ENCODE data around the gene CCL27.
"Not testable (repeated sequence)": the region's sequence is repeated elsewhere in the genome, so short reads cannot be mapped to it uniquely, and the experiment has no call there.

The CCL27 gene

DNA sequence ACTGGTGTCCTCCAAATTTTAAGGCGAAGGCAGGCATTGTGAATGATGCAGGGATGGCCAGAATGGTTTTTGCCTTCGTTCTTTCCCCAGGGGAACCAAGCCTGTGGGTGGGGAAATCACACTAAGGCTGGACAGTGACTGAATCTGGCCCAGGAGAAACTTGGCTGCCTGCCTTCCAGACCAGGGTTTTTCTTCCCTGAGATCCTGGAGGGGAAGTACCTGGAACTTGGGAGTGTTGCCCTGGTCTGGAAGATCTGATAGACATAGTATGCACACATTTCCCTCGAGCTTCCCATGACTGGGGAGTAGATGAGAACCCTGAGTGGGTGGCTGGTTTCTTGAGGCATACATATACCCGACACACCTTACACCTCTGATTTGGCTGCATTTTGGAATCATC is 11.1 kb downstream of the CCL27 start:
- DNase-seq (ENCODE audit: low read depth), result peak; percentile 67

DNA sequence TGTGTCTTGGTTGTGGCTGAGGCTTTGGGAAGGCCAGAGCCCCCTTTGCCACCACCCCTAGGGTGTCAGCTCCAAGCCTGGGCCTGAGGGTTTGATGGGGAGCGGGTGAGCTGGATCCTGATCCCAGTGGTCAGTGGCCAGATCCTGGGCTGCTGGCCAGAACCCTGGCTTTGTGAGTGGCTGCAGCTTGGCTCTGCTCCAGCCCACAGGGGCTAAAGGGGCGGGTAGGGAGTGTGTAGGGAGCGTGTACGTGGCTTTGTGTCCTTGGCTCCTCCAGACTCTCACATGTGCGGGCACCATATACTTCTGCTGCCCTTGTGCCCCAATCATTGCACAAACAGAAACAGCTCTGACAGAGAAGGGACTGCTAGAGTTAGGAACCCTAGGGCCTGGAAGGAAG is 11.6 kb downstream of the CCL27 start:
- DNase-seq (ENCODE audit: low read depth), result peak; percentile 77

DNA sequence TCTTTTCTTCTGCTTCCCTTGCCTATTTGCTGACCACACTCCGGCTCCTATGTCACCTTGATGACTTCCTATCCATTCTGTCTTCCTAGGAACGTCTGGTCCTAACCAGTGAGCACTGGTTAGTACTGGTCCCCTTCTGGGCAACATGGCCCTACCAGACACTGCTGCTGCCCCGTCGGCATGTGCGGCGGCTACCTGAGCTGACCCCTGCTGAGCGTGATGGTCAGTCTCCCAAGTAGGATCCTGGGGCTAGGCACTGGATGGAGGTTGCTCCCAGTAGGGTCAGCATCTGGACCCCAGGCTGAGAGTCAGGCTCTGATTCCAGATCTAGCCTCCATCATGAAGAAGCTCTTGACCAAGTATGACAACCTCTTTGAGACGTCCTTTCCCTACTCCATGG is 13.8 kb downstream of the CCL27 start:
- DNase-seq (ENCODE audit: low read depth), result no peak

DNA sequence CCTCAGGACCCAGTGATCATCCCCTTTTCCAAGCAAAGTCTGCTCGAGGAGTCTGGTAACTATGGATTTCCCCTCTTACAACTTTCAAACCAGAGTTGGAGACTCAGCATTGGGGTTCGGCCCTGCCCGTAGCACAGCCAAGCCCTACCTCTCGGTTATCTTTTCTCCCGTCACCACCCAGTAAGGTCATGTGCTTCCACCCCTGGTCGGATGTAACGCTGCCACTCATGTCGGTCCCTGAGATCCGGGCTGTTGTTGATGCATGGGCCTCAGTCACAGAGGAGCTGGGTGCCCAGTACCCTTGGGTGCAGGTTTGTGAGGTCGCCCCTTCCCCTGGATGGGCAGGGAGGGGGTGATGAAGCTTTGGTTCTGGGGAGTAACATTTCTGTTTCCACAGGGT is 14.8 kb downstream of the CCL27 start:
- DNase-seq (ENCODE audit: low read depth), result no peak

DNA sequence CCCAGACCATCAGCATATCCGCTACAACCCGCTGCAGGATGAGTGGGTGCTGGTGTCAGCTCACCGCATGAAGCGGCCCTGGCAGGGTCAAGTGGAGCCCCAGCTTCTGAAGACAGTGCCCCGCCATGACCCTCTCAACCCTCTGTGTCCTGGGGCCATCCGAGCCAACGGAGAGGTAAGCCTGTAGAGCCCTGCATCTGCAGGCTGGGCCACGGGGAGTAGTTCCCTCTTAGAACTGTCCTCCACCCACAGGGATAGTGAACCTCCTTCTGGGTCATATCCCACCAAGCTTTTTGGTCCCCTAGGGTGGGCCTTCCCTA is 15.4 kb downstream of the CCL27 start:
- no peak for DNase-seq (ENCODE audit: low read depth)

DNA sequence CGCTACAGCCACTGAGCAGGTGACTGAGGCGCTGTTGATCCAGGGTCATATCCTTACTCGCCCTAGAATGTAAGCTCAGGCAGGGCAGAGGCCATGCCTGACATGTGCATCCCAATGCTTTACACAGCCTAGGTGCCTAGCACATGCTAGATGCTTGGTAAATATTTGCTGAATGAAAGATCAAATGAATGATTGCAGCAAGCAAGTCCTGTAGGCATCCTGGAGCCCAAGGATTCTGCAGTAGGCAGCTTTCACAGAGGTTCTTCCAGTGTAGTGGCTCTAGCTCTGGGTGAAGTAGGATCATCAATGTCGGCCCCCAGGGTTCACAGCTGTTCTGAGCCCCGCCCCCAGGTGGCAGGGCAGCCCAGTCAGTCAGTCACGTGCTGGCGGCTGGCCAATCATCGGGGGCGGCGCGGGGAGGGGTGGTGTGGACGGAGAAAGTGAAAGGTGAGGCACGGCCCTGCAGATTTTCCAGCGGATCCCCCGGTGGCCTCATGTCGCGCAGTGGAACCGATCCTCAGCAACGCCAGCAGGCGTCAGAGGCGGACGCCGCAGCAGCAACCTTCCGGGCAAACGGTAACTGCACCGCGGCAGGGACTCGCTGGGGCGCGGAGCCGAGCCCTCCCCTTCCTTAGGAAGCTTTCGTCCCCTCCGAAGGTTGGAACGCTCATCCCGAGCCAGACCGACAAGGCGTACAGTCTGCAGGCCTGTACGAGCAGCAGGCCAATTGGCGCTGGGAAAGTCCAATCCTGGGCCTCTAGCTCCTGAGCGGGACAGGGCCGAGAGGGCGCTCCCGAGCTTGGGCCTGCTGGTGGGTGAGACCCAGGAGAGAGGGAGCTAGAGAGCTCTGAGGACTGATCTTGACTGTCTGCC is 16.0 kb downstream of the CCL27 start, which contains the start of gene GALT:
GALT (plus strand) TSS at position 465 of the 873 bp plus-strand sequence; CDS start at position 495, 30 bp downstream.
- peak; percentile 78 for DNase-seq (ENCODE audit: low read depth)

DNA sequence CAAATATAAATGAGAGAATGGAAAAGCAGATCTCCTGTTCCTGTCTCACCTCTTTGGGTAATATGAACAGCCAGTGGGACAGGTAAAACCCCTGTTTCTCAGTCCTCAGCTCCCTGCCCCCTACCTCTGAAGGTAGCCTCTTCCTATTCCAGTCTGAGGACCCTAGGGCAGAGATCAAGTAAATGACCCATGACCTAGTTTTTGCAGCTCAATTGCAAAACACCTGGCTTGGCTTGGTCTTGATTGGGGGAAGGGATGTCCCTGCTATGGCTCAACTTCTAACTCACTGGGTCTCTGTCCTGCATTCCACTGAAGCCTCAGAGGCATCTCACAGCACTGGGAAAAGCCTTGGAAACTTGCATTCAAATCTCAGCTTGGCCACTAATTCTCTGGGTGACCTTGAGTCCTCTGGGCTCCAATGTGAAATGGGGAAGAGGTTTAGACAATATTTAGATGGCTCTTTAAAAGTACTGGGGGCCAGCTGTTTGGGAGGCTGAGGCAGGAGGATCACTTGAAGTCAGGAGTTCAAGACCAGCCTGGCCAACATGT is 17.6 kb downstream of the CCL27 start:
- DNase-seq (ENCODE audit: low read depth), result peak; percentile 68

DNA sequence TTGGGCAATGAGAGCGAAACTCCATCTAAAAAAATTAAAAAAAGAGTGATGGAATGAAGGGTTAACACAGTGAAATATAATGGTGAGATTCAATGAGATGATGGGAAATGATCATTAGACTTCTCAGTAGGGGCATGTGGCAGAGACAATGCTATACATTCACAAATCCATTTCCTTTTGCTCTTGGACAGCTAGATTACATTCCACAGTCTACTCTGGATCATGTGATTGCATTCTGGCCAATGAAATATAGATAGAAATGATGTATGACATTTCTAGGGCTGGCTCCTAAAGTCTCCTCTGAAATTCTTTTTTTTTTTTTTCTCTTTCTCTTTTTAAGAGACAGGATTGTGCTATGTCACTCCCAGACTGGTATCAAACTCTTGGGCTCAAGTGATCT is 19.8 kb downstream of the CCL27 start:
- DNase-seq (ENCODE audit: low read depth), result no peak

DNA sequence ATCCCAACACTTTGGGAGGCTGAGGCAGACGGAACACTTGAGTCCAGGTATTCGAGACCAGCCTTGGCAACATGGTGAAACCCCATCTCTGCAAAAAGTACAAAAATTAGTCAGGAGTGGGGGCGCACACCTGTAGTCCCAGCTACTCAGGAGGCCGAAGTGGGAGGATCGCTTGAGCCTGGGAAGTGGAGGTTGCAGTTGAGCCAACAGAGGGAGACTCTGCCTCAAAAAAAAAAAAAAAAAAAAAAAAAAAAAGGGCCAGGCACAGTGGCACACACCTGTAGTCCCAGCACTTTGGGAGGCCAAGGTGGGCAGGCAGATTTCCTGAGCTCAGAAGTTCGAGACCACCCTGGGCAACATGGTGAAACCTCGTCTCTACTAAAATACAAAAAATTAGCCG is 23.1 kb downstream of the CCL27 start:
- not testable (repeated sequence) for DNase-seq (ENCODE audit: low read depth)

DNA sequence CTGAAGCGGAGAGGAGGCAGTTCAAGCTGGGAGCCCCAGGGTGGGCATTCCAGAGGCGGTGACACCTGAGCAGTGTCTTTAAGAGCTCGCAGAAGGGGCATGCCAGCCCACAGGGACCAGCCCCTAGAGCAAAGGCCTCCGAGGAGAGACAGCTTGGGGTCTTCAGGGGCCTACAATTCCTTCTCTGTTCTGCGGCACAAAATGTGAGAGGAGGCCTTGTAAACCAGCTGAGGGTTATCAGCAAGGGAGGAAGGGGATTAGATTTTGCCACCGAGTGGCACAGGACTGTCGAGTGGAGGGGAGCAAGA is 24.4 kb downstream of the CCL27 start:
- DNase-seq (ENCODE audit: low read depth), result no peak

DNA sequence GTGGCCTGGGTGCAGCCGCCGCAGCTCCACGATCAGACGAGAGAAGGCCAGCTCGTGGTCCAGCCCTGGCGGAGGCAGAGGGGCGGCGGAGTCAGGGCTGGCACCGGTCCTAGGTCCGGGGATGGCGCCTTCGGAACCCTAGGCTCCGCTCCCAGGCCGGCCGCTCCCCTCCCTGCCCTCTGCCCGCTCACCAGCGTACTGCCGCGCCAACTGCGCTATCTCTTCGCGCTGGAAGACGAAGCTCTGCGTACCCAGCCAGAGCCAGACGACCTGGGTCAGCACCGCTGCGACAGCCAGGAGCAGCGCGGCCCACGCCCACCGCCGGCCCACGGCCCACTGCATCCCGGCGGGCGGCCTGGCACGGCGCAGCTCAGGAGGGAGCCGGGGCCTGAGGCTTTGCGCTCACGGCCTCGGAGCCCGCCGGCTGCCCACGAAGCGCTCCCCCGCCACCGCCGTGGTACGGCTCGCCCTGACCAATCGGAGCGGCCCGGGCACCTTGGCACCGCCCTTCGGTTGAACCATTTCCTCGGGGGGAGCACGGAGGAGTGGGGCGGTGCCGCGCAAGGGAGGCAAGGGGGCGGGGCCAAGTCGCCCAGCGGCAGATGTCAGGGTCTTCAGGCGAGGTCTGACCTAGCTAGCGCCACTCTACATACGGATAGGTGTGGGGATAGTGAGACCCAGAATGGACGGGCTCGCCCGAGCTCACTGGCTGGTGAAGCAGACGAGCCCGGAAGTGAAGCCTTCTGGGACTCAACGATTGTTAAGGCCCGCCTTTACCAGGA is 24.9 kb downstream of the CCL27 start, which contains the start of gene SIGMAR1:
SIGMAR1 (minus strand) TSS at position 432 of the 782 bp plus-strand sequence; CDS start at position 342, 90 bp downstream.
- DNase-seq (ENCODE audit: low read depth), result peak; percentile 88

DNA sequence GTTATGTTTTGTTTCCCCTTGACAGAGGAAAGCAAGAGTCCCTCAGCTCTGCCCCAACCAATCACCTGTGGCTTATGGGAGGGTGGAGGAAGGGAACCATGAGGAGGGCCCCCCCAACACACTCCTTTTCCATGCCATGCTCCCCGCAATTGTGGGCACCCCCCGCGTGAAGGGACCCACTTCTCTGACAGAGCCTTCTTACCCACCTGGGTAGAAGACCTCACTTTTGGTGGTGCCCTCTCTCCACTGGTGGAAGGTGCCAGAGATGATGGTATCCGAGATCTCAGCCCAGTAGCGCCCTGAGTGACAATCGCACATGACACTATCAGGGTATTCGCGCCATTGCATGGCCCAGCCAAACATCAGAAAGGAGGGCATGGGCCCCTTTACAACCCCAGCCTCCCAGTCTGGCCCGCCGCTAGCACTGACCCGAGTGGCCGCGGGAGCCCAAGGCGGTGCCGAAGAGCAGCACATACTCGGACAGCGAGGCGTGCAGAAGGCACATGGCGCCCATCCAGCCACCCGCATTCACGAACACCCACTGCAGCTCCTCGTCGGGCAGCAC is 25.6 kb downstream of the CCL27 start:
- no peak for DNase-seq (ENCODE audit: low read depth)

DNA sequence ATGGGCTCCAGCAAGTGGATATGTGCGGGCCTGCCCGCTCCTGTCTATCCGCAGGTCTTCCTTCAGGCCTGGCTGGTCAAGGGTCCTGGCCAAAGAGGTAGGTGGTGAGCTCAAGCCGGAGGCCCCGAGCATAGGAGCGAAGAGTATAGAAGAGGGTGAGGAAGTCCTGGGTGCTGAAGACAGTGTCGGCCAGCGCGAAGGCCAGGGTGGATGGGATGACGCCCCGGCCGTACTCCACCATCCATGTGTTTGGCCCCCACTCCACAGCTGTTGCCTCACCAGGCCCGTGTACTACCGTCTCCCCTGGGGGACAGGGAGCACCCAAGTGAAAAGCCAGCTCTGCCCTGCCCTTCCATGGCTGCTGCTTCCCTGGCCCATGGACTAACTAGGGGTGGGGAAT is 26.9 kb downstream of the CCL27 start:
- no peak for DNase-seq (ENCODE audit: low read depth)

DNA sequence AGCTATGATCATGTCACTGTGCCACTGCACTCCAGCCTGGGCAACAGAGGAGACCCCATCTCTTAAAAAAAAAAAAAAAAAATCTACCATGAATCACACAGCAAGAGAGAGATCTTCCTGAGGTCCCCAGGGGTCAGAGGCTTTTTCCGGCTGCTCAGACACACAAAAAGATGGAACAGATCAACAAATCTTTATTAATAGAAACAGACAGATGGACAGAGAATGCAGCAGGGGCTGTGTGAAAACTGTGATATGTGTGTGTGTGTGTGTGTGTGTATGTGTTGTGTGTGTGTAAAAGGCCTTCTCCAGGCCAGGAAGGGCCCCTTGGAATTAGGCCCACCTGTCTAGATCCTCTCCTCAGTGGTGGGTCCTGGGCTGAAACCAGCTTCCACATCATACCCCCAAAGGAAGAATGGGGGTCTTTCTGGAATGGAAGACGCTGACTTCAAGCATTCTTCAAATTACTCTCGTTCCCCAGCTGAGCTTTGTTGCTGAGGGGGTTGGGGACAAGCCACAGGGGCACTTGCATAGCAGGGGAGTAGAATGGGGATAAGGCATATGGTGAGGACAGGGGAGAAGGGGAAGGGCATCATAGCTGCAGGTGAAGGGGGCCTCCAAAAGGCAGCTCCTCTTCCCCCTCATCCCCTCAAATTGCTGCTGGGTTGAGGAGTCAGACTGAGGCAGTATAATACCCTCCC is 27.8 kb downstream of the CCL27 start:
- no peak for DNase-seq (ENCODE audit: low read depth)

DNA sequence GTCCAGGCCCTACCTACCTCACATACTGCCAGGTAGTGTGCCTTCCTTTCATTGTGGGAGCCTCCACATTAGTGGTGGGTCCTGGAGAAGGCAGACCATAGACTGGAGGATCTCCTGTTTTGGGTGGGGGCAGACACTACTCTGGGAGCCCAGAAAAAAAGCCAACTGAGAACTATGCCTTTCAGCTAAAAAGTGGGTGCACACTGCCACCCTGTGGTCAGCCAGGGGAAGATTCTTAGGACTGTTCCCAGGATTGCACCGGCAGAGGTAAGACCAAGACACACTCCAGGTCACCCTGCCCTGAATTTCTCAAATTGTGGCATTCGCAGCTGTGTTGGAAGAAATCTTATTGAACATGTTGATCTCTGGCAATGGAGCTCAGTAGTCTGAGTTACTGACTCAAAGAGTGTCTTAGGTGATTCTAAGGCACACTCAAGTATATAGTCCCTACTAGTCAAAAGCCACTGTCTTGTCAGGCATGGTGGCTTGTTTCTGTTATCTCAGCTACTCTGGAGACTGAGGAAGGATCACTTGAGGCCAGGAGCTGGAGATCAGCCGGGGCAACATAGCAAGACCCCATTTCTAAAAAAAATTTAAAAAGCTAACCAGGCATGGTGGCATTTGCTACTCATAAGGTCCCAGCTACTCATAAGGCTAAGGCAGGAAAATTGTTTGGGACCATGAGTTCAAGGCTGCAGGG is 28.5 kb downstream of the CCL27 start:
- peak; percentile 51 for DNase-seq (ENCODE audit: low read depth)

DNA sequence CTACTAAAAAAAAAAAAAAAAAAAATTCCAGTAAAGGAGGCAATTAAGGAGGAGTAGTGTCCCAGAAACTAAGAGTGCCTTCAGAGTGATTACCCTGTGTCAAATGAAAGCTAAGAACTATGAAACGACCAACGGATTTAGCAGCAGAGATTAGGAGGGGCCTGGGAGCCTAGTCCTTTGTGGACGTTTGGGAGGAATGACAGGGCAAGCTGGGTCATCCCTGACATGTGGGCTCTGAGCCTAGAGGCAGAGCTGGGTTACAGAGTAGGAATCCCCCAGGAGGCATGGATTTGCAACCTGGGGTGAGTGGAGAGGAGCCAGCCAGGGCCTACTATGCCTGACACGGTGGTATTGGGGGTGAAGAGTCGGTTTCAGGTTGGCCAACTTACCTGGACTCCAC is 29.3 kb downstream of the CCL27 start:
- no peak for DNase-seq (ENCODE audit: low read depth)

DNA sequence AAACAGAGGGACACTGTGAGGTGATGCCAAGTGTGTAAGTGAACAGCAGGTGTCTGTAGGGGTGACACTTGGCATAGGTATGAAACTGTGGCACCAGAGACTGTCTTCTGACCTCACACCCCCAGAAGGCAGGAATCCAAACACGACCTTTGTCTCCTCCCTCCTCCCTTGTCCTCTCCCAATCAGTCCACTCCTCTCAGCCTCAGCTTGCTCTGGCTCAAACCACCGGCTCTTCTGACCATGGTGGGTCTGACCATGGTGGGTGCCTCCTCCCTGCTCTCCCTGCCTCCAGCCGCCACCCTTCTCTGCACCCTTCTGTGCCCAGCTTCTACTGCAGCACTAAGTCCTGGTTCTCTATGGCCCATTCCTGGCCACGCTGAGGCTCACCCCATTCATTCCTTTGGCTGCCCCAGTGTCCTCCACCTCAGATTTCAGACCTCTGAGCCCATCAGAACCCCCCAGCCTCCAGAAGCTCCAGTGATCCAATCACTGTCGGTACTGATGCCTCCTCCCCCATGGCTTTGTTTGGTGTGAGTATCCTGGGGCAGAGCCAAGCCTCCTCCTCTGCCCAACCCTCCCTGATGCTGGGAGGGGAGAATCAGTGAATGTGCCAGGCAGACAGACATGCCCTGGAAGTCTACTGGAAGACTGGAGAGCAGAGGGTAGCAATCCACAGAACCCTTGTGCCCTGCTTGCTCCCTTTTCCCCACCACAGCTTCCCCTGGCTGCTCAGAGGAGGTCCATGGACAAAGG is 31.9 kb downstream of the CCL27 start:
- no peak for DNase-seq (ENCODE audit: low read depth)

DNA sequence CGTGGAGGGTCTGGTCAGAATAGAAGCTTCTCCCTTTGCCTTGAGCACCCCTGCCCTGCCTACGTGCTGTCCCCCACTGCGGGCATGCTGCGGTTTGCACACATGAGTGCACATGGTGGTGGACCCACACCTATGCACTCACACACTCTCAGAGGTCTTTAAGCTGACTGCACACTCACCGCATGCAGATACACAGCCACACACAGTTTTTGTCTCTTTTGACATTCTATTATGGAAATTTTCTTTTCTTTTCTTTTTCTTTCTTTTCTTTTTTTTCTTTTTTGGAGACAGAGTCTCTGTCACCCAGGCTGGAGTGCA is 33.0 kb downstream of the CCL27 start:
- no peak for DNase-seq (ENCODE audit: low read depth)

DNA sequence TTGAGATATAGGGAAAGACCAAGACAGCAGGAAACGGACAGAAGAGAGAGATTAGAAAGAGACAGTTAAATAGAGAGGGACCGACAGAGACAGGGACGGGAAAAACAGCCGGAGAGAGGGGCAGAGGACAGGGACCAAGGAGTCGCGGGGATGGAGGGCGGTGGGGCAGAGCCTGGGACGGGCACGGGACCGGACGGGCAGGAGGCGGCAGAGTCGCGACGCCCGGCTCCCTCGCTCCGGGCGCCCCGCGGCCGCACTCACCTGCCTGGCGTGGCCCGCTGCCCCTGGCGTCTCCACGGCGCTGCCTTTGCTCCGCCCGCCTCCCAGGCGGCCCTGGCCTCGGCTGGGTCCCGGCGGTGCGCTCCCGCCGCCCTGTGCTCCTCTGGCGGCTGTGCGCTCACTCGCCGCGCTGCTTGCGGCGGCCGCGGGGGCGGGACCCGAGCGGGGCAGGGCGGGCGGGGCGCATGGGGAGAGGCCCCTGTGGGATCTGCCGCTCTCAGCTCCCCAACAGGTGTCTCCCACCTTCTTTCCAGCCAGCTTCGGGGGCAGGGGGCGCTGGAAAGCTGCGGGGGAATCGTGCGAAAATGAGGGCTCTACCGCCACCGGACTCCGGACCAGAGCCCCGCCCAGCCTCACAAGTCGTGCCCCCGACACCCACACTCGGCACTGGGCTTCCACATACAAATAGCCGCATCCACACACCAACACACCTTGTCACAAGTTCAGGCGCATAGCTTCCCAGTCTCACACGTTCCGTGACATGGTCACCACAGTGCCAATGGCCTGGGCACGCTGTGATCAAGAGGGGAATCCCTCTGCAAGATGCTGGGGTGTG is 33.6 kb downstream of the CCL27 start, which contains the start of gene ARID3C:
ARID3C (minus strand) TSS at position 411 of the 835 bp plus-strand sequence. CDS start 1,052 bp downstream, outside the sequence.
- DNase-seq (ENCODE audit: low read depth), result no peak
